Urinary bladder (tissue), 4 donors: ENCODE measurements around the gene ULK2. TPM values are rescaled to one million over a fixed set of nuclear protein-coding genes. Genes with fewer than 3 reads are reported as not detected.

Source experiments
- DNase-seq: peaks from one replicate; pipeline ENCODE4 v3.0.0-alpha.2; 2015; ENCODE audit errors: extremely low spot score
- H3K27ac ChIP-seq: one replicate; pipeline ENCODE4 v1.5.1; 2013; ENCODE audit warnings: low read depth, mild to moderate bottlenecking, moderate library complexity
- H3K36me3 ChIP-seq: one replicate; pipeline ENCODE4 v1.6.1; 2013; ENCODE audit warnings: mild to moderate bottlenecking, moderate library complexity; ENCODE audit not compliant: insufficient read depth
- H3K4me1 ChIP-seq: one replicate; pipeline ENCODE4 v1.6.1; 2013; ENCODE audit warnings: mild to moderate bottlenecking, moderate library complexity; ENCODE audit not compliant: insufficient read depth
- H3K4me3 ChIP-seq: one replicate; pipeline ENCODE4 v1.5.1; 2013; ENCODE audit warnings: low read depth, low read length
- WGBS: extraction: QIAGEN DNeasy Blood & Tissue Kit; methylation state at CpG from one replicate; pipeline ENCODE4 v1.1.7; 2013; 5-methylcytosine and 5-hydroxymethylcytosine counted together
- polyA plus RNA-seq: library from polyadenylated mRNA; stranded (reverse); fragments of 200-250 nt; gene quantifications from one replicate; pipeline ENCODE4 v1.2.3, GENCODE V29; 2013
- total RNA-seq: library from RNA; depleted of rRNA; stranded (reverse); fragments of >200 nt; gene quantifications from one replicate; pipeline ENCODE4 v1.2.3, GENCODE V29; 2014
- donor health status: healthy with polysubstance abuse.
- donor health status: healthy.

The ULK2 gene
- total and polyA plus RNA-seq, 2 donors, result 17.2 to 51.7 TPM

GRCh38 chr17:19805006-19805405 lies 62.7 kb downstream of the ULK2 start:
- H3K4me1 ChIP-seq, result no peaks in the 10 kb centered on the region
- 29% methylated on average over 2 of the region's 2 CpGs for WGBS
- H3K4me3 ChIP-seq, result no peak overlapping the region
- H3K36me3 ChIP-seq, result peaks cover 2% of the 10 kb centered on the region
- DNase-seq, result no peak
- no peak overlapping the region for H3K27ac ChIP-seq

GRCh38 chr17:19800571-19800970 lies 67.2 kb downstream of the ULK2 start:
- Histone ChIP-seq H3K36me3 (peaks cover 7% of the 10 kb centered on the region), H3K27ac (no peak overlapping the region), H3K4me3 (no peak overlapping the region), H3K4me1 (no peaks in the 10 kb centered on the region)
- 84% methylated on average over 1 of the region's 1 CpG for WGBS
- DNase-seq, result no peak

- Histone ChIP-seq H3K27ac (no peak overlapping the region), H3K4me1 (no peaks in the 10 kb centered on the region), H3K36me3 (peaks cover 10% of the 10 kb centered on the region), H3K4me3 (no peak overlapping the region)
- WGBS, result 96% methylated on average over 2 of the region's 2 CpGs
- DNase-seq, result no peak
Observed at GRCh38 chr17:19799796-19800195, 67.9 kb downstream of the ULK2 start.

- Histone ChIP-seq H3K4me3 (no peak overlapping the region), H3K27ac (no peak overlapping the region), H3K4me1 (no peaks in the 10 kb centered on the region), H3K36me3 (peaks cover 16% of the 10 kb centered on the region)
- WGBS, result 97% methylated on average over 4 of the region's 4 CpGs
- DNase-seq, result no peak
Observed at GRCh38 chr17:19796457-19796856, 71.3 kb downstream of the ULK2 start.

DNA sequence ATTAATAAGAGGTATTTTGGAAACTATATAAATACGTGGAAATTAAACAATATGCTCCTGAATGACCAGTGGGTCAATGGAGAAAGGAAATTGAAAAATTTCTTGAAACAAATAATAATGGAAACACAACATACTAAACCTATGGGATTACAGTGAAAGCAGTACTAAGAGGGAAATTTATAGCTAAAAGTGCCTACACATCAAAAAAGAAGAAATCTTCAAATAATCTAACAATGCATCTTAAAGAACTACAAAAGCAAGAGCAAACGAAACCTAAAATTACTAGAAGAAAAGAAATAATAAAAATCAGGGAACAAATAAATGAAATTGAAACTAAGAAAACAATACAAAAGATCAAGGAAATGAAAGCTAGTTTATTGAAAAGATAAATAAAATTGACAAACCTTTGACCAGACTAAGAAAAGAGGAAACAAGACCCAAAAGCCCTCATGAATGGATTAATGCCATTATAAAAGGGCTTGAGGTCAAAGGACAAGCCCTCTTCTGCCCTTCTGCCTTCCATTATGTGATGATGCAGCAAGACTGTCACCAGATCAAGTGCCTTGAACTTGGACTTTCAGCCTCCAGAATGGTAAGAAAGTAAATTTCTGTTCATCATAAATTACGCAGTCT lies 75.7 kb downstream of the ULK2 start:
- Histone ChIP-seq H3K4me3 (no peak overlapping the region), H3K36me3 (peaks cover 14% of the 10 kb centered on the region), H3K4me1 (no peaks in the 10 kb centered on the region), H3K27ac (no peak overlapping the region)
- DNase-seq, result no peak
- WGBS, result 97% methylated on average over 3 of the region's 3 CpGs

DNA sequence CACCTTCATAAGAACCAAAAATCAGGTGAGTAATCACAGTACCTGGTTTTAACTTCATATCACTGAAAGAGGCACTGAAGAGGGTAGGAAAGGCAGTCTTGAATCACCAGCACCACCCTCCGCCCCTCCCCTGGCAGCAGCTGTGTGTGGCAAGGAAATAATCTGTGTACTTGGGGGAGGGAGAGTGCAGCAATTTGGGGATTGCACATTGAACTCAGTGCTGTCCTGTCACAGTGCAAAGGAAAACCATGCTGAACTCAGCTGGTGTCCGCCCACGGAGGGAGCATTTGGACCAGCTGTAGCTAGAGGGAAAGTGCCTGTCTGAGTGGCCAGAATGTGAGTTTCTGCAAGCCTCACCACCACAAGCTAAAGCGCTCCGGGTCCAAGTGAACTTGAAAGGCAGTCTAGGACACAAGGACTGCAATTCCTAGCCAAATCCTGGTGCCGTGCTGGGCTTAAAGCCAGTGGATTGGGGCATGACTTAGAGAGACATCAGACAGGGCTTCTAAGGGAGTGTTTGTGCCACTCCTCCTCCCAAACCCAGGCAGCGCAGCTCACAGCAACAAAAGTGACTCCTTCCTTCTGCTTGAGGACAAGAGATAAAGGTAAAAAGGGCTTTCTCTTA lies 79.9 kb downstream of the ULK2 start:
- Histone ChIP-seq H3K4me3 (no peak overlapping the region), H3K27ac (no peak overlapping the region), H3K36me3 (no peaks in the 10 kb centered on the region), H3K4me1 (no peaks in the 10 kb centered on the region)
- 89% methylated on average over 7 of the region's 7 CpGs for WGBS
- DNase-seq, result no peak

DNA sequence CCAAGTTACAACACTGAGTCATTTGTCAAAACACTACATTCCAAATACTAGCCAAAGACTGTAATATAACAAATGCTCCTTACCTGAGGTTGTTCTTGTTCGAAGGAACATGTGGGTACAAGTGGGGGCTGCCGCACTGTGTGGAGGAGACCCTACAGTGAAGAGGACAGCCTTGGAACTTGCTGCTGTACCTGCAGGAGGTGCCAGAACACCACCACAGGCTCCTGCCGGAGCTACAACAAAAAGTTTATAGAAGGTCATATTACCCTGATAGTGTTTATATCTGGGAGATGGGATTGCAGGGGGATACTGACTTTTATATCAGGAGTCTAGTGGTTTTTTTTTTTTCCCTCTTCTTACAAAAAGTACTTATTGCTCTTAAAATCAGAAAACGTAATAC lies 81.9 kb downstream of the ULK2 start:
- Histone ChIP-seq H3K27ac (no peak overlapping the region), H3K36me3 (peaks cover under 1% of the 10 kb centered on the region), H3K4me3 (no peak overlapping the region), H3K4me1 (no peaks in the 10 kb centered on the region)
- WGBS, result 62% methylated on average over 4 of the region's 4 CpGs
- no peak for DNase-seq

DNA sequence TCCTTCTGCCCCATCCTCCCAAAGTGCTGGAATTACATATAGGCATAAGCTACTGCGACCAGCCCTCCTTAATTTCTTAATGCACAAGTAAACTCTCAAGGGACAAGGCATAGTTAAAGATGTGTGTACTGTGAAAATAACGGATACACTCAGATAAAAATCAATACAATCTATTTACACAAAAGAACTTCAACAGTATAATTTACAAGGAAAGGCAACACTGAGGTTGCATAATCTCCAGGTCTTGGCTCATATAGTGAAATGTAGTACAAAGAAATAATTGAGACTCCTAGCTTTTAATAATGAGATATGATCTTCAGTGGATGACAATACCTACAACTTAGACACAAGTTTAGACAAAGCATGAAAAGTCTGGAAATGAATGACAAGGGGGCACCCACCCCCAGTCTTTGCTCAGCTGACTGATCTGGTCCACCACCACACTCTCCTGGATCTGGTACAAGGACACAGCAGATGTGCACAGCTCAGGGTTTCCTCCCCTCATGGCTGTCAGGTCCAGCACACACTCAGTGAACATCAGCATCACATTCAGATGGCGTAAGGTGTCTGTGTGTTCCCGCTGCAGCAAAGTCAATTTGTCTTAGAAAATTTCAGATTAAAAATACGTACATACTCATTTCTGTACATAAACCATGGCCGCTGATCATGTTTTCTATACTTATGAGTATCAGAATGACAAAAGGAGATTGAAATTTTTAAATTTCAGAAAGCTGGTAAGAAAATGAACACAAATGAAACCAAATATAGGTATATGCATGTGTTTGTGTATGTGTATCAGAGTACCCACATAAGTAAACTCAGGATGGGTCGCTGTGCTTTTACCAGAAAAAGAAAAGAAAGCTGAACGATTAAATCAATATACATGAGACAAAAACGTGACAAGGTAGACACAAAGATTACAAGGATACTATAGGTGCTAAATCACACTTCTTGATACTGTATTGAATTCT lies 86.0 kb downstream of the ULK2 start:
- 91% methylated on average over 9 of the region's 9 CpGs for WGBS
- DNase-seq, result no peak
- Histone ChIP-seq H3K4me1 (no peaks in the 10 kb centered on the region), H3K4me3 (no peak overlapping the region), H3K36me3 (peaks cover 2% of the 10 kb centered on the region), H3K27ac (no peak overlapping the region)

DNA sequence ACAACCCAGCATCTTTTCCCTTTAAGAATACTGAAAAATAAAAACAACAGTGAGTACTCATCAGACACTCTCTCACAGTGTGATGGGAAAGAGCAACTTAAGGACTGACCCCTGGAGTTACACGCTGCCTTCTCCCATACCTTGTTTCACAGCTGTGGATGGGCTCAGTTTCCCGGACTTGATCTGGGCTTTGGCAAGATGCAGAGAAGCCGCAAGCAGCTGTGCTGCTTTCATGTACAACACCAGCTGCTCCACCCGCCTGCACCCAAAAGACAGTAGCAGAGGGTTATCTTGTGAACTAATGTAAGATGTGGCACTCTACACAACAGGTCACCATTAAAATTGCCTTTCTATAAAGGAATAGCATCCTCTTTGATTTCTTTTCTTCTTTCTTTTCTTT lies 86.9 kb downstream of the ULK2 start:
- 90% methylated on average over 4 of the region's 4 CpGs for WGBS
- no peak for DNase-seq
- H3K27ac ChIP-seq, result no peak overlapping the region
- H3K4me1 ChIP-seq, result no peaks in the 10 kb centered on the region
- H3K4me3 ChIP-seq, result no peak overlapping the region
- peaks cover 2% of the 10 kb centered on the region for H3K36me3 ChIP-seq

DNA sequence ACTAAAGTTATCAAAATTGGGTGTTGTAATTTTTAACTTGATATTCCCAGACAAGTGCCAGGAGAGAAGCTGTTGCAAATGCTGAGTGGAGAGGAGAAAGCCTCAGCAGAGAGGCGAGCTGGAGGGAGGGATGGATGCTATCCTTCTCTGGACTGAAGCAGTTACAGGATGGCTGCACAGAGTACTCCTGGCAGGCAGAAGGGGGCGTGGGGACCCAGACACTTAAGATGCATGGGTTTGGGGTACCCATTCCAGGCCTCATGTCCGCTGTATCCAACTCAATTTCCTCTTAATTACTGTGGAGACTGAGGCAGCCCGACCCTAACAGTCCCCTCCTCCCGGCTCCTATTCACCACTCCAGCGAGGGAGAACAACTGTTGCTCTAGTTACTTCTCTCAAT lies 94.2 kb downstream of the ULK2 start:
- Histone ChIP-seq H3K27ac (no peak overlapping the region), H3K4me1 (no peaks in the 10 kb centered on the region), H3K36me3 (no peaks in the 10 kb centered on the region), H3K4me3 (no peak overlapping the region)
- 88% methylated on average over 6 of the region's 6 CpGs for WGBS
- no peak for DNase-seq

DNA sequence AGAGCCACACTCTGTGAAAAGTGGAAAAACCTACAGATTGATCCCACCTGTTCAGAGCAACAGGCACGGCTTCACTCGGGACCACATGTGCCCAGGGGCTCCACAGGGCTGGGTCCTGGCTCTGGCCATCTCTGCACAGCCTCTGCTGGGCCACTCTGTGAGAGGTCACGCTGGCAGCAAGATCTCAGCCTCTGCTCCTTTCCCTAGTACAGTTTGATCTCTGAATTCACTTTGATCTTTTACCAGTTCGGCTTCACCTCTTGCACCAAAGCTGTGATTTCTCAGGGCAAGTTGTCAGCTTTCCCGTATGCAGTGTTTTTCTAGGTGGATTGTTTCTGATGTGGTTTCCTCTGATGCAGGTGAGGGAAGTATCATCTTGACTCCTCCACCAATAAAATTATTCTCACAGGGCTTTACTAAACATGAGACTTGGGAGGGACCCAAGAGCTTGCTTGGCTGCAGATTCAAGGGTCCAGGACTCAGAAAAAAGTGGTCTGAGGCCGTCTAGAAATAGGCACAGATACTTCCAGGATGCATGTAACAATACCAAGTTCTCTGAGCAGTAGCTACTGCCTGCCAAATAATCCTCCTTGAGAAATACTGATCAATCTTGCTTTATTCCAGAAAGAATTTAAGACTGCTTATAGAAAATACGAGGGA lies 95.6 kb downstream of the ULK2 start:
- Histone ChIP-seq H3K36me3 (no peaks in the 10 kb centered on the region), H3K4me3 (no peak overlapping the region), H3K4me1 (no peaks in the 10 kb centered on the region), H3K27ac (no peak overlapping the region)
- DNase-seq, result no peak
- WGBS, result 45% methylated on average over 7 of the region's 7 CpGs

- Histone ChIP-seq H3K4me1 (no peaks in the 10 kb centered on the region), H3K36me3 (no peaks in the 10 kb centered on the region), H3K4me3 (no peak overlapping the region), H3K27ac (no peak overlapping the region)
- no peak for DNase-seq
- 74% methylated on average over 6 of the region's 6 CpGs for WGBS
Observed at GRCh38 chr17:19770985-19771735, 96.6 kb downstream of the ULK2 start.
